ENCODE data around the gene CSK. TPM values are rescaled to one million over a fixed set of nuclear protein-coding genes. Genes with fewer than 3 reads are reported as not detected.

Gene CSK
- total RNA-seq, 4 donors from 2014 or later: 33.1 to 45.2 (median 35.5) TPM

DNA sequence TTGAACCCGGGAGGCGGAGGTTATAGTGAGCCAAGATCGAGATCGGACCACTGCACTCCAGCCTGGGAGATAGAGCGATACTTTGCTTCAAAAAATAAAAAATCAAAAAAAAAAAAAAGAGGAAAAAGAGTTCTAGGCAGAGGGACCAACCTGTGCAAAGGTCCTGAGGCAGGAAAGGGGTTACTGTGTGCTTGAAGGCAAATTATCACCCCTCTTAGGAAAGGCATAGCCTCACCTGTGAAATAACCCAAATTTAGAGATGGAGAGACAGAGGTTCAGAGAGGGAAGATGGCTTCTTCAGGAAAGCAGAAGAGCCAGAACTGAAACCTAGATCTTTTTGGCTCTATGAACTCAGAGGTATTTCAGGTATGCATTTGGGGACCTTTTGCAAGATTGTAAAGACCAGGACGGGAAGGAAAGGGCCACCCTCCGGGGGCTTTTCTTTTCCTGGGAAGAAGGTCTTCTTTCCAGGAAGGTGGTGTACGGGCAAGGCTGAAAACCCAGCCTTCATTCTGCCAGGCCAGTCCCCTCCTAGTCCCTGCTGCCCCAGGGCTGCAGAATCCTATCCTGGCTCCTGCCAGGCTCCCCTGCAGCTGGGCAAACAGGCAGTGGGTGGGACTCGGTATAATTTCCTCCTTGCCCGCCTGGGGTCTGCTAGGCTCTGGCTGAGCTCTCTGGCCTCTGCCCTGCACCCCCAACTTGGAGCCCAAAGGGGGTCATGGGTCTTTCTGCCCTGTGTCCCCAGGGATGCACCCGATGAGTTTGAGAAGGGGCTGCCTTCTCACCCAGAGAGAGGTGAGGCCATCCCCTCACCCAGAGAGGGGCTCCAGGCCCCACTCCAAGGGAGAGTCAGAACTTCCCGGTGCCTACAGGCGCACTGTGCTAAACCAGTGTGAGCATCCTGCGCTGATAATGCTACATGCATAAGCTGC, 14.4 kb upstream of the CSK start:
- DNase-seq (ENCODE audit: low spot score in 2 of 2): no peak
- no peak overlapping the region for H3K4me3 ChIP-seq
- H3K27me3 ChIP-seq: peaks cover 10% of the 10 kb centered on the region
- 78% methylated on average over 8 of the region's 14 CpGs for WGBS
- TF ChIP-seq POLR2A (IDR thresholded peaks at IDR 0.05) (no peak), POLR2AphosphoS5 (IDR thresholded peaks at IDR 0.05) (no peak), EP300 (IDR thresholded peaks at IDR 0.05) (no peak)
- TF ChIP-seq, protein P1, sequence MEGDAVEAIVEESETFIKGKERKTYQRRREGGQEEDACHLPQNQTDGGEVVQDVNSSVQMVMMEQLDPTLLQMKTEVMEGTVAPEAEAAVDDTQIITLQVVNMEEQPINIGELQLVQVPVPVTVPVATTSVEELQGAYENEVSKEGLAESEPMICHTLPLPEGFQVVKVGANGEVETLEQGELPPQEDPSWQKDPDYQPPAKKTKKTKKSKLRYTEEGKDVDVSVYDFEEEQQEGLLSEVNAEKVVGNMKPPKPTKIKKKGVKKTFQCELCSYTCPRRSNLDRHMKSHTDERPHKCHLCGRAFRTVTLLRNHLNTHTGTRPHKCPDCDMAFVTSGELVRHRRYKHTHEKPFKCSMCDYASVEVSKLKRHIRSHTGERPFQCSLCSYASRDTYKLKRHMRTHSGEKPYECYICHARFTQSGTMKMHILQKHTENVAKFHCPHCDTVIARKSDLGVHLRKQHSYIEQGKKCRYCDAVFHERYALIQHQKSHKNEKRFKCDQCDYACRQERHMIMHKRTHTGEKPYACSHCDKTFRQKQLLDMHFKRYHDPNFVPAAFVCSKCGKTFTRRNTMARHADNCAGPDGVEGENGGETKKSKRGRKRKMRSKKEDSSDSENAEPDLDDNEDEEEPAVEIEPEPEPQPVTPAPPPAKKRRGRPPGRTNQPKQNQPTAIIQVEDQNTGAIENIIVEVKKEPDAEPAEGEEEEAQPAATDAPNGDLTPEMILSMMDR (IDR thresholded peaks at IDR 0.05): no peak
- peaks cover 25% of the 10 kb centered on the region for H3K4me1 ChIP-seq
- H3K27ac ChIP-seq: no peak overlapping the region
- H3K36me3 ChIP-seq: no peaks in the 10 kb centered on the region
- H3K9me3 ChIP-seq: no peaks in the 10 kb centered on the region

DNA sequence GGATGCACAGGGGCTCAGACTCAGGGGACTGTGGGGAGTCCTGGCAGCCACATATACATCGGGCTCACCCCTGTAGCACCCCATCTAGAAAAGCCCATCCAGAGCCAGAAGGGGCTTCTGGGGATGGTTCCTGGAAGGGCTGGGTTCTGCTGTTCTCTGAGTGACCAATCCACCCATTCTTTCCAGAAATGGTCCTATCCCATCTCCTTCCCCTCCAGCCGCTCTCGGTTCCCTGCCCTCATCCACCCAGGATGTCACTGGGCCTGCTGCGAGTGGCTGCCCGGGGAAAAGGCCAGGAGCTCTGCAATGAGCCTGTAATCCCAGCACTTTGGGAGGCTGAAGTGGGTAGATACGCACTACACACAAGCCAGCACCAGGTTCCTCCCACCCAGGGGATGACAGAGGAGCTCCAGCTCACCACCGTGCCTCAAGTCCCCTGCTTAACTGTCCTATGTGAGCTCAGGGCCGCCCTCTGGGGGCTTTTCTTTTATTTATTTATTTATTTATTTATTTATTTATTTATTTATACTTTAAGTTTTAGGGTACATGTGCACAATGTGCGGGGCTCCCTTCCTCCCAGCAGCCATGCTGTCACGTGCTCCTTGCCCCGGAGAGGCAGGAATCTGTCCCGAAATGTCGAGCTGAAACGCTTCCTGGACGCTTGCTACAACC, 13.6 kb upstream of the CSK start:
- DNase-seq (ENCODE audit: low spot score in 2 of 2): no peak
- WGBS: 28% methylated on average over 14 of the region's 15 CpGs
- H3K4me3 ChIP-seq: no peak overlapping the region
- H3K4me1 ChIP-seq: peaks cover 23% of the 10 kb centered on the region
- no peaks in the 10 kb centered on the region for H3K9me3 ChIP-seq
- peaks cover 10% of the 10 kb centered on the region for H3K27me3 ChIP-seq
- TF ChIP-seq POLR2A (IDR thresholded peaks at IDR 0.05): no peak
- TF ChIP-seq EP300 (IDR thresholded peaks at IDR 0.05): no peak
- no peak for TF ChIP-seq POLR2AphosphoS5 (IDR thresholded peaks at IDR 0.05)
- TF ChIP-seq, protein P1 (IDR thresholded peaks at IDR 0.05): no peak
- H3K36me3 ChIP-seq: no peaks in the 10 kb centered on the region
- no peak overlapping the region for H3K27ac ChIP-seq

DNA sequence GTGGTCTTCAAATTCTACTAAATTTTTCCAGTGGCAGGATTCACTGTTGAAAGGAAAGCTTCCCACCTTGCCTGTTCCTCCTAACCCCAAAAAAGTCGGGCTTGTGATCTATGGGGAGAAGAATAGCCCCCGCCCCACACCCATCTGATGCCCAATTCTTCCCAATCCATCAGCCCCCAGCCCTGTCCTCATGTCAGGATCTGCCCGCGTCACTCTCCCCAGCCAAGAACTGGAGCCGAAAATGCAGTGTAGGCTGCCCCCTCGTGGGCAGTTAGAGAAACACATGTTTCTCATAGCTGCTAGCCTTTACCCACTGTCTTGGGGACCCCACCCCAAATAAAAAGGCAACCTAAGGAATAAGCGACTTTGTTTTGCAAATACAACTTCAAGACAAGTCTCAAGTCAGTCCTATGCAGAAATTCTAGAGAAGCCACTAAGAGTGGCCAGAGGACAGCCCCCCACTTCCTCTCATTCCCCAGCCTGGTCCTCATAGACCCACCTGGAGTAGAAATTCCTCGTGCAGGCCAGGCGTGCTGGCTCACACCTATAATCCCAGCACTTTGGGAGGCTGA, 13.0 kb upstream of the CSK start:
- peaks cover 26% of the 10 kb centered on the region for H3K4me1 ChIP-seq
- no peak overlapping the region for H3K4me3 ChIP-seq

DNA sequence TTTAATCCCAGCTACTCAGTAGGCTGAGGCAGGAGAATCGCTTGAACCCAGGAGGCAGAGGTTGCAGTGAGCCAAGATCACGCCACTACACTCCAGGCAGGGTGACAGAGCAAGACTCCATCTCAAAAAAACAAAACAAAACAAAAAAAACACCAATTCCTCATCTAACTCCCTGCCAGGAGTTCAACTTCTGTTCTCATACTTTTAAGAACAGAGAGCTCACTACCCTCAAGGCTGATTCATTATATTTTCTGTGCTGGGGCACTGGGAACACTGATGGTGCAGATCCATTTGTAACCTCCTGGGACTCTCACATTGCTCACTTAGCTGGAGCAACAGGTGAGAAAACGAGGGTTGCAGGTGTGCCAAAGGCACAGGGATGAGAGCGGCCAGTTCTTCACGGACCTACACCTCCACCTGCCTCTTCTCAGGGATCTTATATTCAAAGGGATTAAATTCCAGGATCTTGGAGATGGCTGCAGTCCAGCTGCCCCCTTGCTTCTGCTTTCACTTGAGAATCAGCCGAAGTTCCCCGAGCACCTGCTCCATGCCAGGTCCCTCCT, 12.3 kb upstream of the CSK start:
- Histone ChIP-seq H3K36me3 (no peaks in the 10 kb centered on the region), H3K9me3 (no peaks in the 10 kb centered on the region), H3K27ac (no peak overlapping the region), H3K4me1 (peaks cover 30% of the 10 kb centered on the region), H3K4me3 (no peak overlapping the region), H3K27me3 (peaks cover 10% of the 10 kb centered on the region)
- TF ChIP-seq, protein P1 (IDR thresholded peaks at IDR 0.05): no peak
- TF ChIP-seq POLR2AphosphoS5 (IDR thresholded peaks at IDR 0.05) (no peak), POLR2A (IDR thresholded peaks at IDR 0.05) (no peak), EP300 (IDR thresholded peaks at IDR 0.05) (no peak)
- WGBS: 55% methylated on average over 7 of the region's 7 CpGs
- DNase-seq (ENCODE audit: low spot score in 2 of 2): no peak

More for the DNA sequence above, 13.0 kb upstream of the CSK start:
- Histone ChIP-seq H3K27ac (no peak overlapping the region), H3K36me3 (no peaks in the 10 kb centered on the region), H3K27me3 (peaks cover 10% of the 10 kb centered on the region), H3K9me3 (no peaks in the 10 kb centered on the region)
- DNase-seq (ENCODE audit: low spot score in 2 of 2): no peak
- WGBS: 1% methylated on average over 9 of the region's 9 CpGs
- TF ChIP-seq EP300 (IDR thresholded peaks at IDR 0.05) (no peak), POLR2A (IDR thresholded peaks at IDR 0.05) (no peak), POLR2AphosphoS5 (IDR thresholded peaks at IDR 0.05) (no peak)
- TF ChIP-seq, protein P1 (IDR thresholded peaks at IDR 0.05): peak; percentile 81 to 82
